LNCAP (cell line): Measurements from ENCODE around the gene PAPPA.

Experiments used
- CTCF ChIP-seq: fragments of 450-650 bp; IDR thresholded peaks from 2 replicates; pipeline ENCODE4 v1.5.1; 2017; ENCODE audit warnings: mild to moderate bottlenecking

The PAPPA gene

DNA sequence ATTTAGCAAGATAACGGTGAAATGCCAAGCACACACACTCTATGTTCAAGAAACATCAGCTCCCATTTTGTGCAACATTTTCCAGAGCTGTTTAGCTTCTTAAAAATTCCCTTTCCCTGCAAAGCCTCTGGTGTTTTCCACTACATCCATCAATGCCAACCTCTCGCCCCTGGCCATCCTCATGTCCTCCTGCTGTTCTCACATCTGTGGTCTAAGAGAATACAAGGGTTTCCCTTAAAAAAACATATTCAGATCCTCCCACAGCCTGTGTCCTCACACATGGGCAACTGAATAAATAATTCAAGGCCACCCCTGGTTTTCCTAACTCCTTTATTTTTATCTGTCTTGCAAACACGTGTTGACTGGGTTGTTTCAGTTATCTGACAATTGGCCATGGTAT lies 70.3 kb downstream of the PAPPA start:
- no peak for TF ChIP-seq CTCF

DNA sequence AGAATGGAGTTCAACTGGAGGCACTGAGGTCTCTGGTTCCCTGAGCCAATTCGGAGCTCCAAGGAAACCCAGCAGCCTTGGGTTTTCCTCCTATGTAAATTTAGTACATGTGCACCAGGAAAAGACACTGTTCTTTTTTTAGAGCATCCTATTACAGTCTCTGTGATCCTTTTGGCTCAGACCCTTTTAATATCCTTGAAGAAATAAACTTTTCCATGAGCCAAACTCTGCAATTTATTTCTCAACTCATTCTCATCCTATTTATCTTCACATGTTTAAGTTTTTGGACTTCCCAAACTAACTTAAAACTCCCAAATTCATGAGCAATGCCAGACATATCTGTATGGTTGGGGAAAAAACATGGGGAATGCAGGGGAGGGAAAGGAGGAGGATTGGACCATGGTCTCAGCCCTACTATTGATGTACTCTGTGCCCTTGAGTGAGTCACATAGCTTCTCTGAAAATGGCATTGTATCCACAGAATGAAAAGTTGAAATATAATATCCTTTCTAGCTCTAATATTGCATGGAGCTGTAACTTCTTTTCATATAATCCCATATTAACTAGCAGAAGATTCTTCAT lies 76.6 kb downstream of the PAPPA start:
- no peak for TF ChIP-seq CTCF

DNA sequence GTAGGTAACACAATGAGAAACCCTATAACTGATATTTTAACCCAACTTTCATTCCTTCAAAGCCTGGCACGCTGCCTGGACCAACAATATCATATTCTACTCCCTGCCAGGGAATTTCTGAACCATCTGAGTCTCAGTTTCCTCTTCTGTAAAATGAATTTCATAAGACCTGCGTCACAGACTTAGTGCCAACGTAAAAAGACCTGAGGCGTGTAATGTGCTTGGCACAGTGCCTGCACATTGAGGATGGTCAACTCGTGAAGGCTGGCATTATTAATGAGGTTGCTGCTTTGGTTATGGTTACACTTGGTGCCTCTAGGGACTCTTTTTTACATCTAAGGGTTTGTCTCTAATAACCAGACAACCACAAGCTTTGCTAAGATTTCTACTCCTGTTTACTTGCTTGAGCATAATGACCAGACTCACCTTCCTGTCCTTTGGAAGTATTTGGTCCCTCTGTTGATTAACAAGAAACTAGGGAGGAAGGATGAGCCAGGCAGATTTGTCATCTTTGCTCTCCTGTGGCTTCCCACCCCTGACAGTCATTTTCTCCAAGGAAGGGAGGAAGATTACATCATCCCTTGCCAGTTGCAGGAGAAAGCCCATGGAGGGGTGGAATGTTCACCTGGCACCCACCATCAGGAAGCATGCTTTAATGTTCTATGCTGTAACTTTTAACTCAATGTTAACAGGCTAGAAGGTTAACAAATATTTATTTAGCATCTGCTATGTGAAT lies 79.0 kb downstream of the PAPPA start:
- TF ChIP-seq CTCF: no peak

DNA sequence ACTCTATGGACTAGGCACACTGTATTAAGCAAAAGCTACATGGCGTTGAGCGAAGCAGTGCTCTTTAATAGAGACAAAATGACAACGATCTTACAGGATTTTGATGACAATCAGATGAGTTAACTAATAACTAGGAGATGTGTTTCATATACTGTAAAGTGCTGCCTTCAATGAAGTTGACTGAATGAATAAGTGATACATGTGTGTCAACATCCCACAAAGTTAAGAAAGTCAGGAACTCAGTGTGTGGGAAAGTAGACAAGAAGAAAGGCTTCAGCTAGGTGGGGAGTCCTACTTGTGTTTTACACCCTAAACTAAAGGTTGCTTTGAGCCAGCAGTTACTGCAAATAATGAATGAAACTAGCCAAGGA lies 79.6 kb downstream of the PAPPA start:
- no peak for TF ChIP-seq CTCF

DNA sequence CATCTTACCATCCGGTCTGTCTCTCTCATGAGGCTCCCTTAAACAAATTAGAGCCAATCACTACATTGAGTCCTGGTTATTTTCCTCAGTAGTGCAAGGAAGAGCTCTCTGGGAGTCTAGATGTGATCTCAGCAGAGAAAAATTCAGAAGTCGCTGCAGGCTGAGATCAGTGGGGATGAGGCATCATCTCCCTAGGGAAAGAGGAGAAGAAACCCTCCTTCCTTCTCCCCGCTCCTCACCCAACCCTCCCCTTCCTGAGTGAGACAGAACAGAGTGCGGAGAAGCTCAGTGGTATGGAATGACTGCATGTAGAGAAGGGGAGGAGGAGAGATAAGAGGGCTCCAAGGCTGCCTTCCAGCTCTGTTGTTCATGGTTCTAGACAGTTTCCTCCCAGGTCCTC lies 80.5 kb downstream of the PAPPA start:
- no peak for TF ChIP-seq CTCF

DNA sequence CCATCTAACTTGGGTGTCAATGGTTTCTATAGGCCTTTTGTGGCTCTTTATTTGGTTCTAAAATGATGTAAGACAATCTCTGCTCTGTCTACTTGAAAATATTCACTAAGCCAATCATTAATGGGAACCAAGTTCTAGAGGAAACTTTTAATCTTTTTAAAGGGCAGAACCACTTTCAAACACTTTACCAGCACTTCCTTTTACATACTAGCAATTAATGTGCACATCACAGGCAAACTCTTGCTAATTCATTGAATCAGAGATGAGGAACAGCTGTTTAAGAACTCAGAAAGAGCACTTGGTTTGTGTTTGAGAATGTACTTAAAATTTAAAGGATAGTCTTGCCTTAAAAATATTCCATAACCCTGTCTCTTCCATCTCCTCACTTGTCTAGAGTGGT lies 83.4 kb downstream of the PAPPA start:
- TF ChIP-seq CTCF: no peak

- no peak for TF ChIP-seq CTCF
These were observed 83.9 kb downstream of the PAPPA start for GRCh38 chr9:116237456-116237855.
